NCI-H1417 treated with DMSO at 0.1 percent for 48 hours (cell line): Measurements from ENCODE around the gene ABCC1.
"Not testable (repeated sequence)": the region's sequence is repeated elsewhere in the genome, so short reads cannot be mapped to it uniquely, and the experiment has no call there.

ENCODE experiments used
- DNase-seq: peaks from one replicate; lab custom pipeline; 2025; lab: John Stamatoyannopoulos, UW

The ABCC1 gene

DNA sequence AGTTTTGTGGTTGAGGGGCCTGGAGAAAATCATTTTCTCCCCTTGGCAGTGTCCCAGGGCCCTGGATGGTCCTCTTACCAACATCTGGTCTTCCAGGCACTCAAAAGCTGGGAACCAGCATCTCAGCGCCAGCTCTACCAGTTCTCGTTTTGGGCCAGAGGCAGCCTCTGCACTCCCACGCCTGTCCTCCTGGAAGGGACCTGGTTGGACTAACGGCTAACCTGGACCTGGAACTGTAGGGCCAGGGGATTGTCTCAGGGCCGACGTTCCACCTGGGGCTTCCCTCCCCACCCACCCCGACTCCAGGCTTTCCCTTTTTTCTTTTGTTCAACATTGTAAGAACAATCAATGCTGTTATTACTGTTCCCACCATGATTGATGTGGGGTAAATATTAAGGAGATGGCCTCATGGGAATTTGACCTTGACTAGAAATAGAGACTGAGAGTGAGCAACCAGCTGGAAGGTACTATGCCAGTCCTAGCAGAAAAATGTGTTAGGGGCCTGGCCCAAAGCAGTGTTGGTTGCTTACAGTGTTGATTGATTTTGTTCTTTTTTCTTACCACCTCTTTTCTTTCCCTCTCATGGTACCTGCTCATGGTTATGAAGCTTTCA is 192.5 kb downstream of the ABCC1 start:
- no peak for DNase-seq

DNA sequence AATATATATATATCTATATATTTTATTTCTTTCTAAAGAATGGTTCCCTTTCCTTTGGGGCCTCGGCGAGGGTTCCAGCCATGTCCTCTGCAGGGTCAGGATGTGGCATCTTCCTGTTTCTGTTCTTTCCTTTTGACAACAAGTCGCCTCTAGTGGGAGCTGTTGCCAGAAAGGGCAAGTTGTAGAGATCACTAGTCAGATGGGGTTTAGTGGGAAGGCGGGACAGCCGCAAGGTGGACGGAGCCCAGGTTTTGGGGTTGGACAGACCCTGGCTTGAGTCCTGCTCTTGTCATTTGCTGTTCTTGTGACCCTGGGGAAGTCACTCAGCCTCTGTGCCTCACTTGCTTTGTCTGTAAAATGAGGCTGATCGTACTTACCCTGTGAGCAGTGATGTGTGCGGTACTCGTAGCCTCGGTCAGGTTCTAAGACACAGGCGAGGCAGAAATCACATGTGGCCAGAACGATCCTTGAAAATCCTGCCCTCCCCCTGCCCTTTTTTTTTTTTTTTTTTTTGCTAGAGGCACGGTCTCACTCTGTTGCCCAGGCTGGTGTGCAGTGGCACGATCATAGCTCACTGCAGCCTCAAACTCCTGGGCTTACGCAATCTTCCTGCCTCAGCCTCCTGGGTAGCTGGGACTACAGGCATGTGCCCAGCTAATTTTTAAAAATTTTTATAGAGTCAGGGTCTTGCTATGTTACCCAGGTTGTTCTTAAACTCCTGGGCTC is 193.8 kb downstream of the ABCC1 start:
- no peak for DNase-seq

GRCh38 chr16:16143931-16144330 is 194.5 kb downstream of the ABCC1 start:
- DNase-seq: no peak

- no peak for DNase-seq
Measured at GRCh38 chr16:16144416-16144815, 195.0 kb downstream of the ABCC1 start.

DNA sequence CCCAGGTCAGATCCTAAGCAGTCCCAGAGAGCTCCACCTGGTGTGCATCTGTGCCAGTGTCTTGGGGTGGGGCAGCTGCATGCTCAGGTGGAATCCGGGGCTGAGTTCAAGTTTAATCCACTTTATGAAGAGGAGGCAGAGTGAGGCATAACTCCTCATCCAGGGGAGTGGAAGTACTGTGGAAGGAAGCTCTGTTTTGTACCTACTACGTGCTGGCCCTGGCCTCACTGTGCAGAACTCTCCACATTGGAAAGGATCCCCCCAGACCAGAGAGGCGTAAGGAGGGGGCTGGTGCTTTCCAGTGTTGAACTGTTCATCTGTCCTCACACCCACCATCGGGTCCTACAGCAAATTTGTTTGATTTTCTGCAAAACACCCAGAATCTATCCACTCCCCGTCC is 195.9 kb downstream of the ABCC1 start:
- DNase-seq: no peak

GRCh38 chr16:16146380-16147315 is 197.2 kb downstream of the ABCC1 start:
- DNase-seq: no peak

DNA sequence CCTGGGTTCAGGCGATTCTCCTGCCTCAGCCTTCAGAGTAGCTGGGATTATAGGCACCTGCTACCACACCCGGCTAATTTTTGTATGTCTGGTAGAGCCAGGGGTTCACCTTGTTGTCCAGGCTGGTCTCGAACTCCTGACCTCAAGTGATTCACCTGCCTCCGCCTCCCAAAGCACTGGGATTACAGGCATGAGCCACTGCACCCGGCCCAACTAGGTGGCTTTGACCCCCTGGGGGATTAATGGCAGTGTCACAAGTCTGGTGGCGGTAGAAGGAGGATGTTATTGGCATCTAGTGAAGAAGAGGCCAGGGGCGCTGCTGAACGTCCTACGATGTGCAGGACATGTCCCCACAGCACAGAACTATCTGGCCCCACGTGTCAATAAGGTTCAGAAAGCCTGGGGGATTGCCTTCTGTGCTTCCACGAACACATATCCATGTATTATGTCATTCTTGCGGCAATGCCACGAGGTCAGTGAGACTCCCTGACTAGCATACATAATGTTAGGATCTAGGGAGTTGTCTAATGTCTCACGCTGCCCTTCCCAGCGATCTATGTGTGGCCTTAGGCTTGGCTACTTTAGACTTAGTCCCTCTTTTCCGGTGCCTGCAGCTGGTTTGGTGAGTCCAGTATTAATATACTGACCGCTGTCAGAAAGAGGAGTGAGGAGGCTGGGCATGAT is 198.0 kb downstream of the ABCC1 start:
- DNase-seq: no peak

GRCh38 chr16:16148000-16148599 is 198.7 kb downstream of the ABCC1 start:
- not testable (repeated sequence) for DNase-seq

- no peak for DNase-seq
Measured at GRCh38 chr16:16148755-16149154, 199.3 kb downstream of the ABCC1 start.

DNA sequence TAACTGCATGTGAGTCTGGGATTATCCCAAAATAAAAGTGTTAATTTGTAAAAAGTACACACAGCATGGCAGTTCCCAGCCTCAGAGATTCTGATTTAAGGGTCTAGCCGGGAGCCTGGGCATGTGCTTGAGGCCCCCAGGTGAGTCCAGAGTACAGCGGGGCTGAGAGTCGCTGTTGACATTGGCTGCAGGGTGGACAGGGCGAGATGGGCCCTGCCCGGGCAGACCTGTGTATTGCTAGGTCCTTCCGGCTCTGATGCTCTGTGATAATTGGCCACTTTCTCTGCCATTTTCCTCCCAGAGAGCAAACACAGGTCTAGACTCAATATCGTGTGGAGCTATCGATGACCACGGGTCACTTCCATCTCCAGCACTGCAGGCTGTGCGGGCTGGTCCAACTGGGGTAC is 200.3 kb downstream of the ABCC1 start:
- DNase-seq: no peak

DNA sequence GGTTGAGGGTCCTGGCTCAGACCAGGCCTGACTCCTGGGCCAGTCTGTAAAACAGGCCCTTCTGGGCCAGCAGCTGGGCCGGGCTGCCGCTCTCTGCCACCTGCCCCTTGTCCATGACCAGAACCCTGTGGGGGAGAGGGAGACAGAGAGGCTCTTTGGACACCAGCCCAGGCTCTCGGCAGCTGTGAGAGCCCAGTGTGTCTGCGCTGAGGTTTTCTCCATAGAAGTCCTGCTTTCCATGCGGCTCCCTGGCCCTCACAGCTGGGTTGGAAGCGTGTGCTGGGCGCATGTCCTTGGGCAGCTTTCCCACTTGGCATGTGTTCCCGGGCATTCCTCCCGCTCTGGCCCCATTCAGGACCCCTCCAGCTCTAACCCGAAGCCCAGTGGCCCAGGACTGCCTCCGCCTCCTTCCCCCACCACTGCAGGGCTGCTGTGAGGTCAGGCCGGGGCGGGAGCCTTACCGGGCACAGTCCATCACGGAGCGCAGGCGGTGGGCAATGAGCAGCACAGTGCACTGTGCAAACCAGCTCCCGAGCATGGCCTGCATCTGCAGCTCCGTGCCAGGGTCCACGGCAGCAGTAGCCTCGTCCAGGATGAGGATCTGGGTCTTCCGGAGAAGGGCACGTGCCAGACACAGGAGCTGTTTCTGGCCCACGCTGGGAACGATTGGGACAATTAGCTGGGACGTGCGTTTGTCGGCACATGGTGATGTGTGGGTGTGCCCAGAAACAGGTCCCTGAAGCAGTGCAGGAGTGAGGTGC is 200.9 kb downstream of the ABCC1 start:
- DNase-seq: no peak

GRCh38 chr16:16150878-16151152 is 201.4 kb downstream of the ABCC1 start:
- DNase-seq: no peak

DNA sequence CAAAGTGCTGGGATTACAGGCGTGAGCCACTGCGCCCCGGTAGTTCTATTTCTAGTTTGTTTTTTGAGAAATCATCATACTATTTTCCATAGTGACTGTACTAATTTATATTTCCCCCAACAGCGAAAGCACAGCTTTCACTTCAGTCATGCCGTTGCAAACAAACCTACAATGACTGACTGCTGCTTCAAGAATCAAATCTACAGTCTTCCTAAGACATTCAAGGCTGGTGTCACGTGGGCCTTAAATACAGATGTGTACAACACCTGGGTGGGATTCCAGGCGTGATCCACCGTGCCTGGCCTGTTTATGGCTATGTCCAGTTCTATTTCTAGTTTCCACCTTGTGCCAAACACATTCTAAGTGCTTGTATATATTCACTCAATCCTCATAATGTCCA is 201.9 kb downstream of the ABCC1 start:
- DNase-seq: no peak

DNA sequence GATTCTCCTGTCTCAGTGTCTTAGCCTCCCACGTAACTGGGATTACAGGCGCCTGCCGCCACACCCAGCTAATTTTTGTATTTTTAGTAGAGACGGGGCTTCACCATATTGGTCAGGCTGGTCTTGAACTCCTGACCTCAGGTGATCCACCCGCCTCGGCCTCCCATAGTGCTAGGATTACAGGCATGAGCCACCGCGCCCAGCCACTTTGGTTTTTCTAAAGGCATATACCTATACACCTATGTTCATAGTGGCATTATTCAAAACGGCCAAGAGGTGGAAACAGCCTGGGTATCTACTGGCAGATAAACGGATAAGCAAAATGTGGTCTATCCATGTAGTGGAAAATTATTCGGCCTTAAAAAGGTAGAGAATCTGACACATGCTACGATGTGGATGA is 203.6 kb downstream of the ABCC1 start:
- not testable (repeated sequence) for DNase-seq

- no peak for DNase-seq
Measured at GRCh38 chr16:16154281-16154951, 205.0 kb downstream of the ABCC1 start.

DNA sequence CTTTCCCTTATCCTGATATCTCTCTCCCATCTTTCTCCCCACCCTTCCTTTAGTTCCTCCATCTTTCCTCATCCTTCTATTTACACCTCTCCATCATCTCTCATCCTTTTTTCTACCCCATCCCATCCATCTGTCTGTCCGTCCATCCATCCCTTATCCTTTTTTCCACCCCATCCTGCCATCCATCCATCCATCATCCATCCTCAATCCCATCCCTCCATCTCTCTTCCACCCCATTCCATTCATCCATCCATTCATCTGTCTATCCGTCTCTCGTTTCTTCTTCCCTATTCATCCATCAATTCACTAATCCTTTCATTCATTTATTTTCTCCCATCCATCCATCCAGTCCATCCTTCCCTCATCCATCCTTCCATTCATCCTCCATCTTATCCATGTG is 205.8 kb downstream of the ABCC1 start:
- no peak for DNase-seq

DNA sequence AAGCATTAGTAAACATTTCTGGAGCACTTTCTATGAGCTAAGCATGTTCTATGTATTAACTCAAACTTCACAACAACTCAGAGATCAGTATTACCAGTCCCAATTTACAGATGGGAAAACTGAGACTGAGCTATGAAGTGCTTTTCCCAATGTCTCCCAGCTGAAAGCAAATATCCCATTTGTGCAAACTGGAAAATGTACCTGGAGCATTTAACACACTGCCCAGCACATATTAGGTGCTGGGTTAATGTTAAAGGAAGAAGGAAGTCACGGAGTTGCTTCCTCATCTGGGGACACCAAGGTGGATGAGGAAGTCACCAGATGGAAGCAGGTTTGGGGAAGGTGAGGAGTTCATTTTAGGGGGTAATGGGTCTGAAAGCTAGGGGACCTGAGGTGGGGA is 207.8 kb downstream of the ABCC1 start:
- no peak for DNase-seq

DNA sequence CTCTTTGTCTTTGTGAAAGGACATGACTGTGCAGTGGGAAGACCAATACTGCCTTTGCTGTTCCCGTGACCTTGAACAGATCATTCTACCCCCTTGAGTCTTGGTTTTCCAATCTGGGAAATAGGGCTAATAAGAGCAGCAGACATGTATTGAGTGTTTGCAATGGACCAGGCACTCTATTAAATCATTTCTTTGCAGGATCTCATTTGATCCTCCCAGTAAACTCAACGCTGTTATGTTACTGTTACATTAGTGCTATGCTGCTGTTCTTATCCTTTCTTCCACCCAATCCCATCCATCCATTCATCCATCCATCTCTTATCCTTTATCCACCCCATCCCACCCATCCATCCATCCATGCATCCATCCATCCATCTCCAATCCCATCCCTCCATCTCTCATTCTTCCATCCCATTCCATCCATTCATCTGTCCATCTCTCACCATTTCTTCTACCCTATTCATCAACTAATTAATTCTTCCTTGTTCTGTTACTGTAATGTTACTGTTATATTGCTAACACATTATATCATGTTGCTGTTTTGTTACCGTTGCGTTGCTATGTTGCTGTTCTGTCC is 208.8 kb downstream of the ABCC1 start:
- no peak for DNase-seq

DNA sequence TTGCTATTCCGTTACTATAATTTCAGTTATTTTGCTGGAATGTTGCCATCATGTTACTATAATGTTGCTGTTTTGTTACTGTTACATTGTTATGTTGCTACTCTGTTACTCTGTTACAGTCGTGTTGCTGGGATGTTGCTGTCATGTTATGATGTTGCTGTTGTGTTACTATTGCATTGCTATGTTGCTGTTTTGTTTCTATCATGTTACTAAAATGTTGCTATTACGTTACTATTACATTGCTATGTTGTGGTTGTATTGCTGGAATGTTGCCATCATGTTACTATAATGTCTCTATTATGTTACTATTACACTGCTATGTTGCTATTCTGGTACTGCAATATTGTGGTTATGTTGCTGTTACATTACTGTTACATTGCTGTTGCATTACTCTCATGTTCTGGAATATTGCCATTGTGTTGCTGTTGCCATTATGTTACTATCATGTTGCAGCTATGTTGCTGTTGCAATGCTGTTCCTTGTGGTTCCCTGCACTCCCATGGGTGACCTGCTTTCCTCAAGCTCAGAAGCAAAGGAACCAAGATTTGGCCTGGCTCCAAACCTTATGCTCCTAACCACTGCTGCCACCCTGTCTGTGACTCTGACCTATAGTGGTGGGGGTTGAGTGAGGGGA is 209.4 kb downstream of the ABCC1 start:
- DNase-seq: no peak

- no peak for DNase-seq
Measured at GRCh38 chr16:16159662-16160061, 210.2 kb downstream of the ABCC1 start.
